Sigmoid colon (tissue), 4 donors: ENCODE measurements around the gene DDA1.

Experiments used
- CTCF ChIP-seq, 4 experiments: fragments of 450-650 bp in 3 of 4; fragments of 200-600 bp in 1 of 4; IDR thresholded peaks; one replicate each; pipeline ENCODE4 v1.5.1; 2016 to 2019; ENCODE audit warnings: antibody characterized with exemption in 4 of 4, mild to moderate bottlenecking in 3 of 4, moderate library complexity in 2 of 4
- POLR2A ChIP-seq, 2 donors: fragments of 450-650 bp; IDR thresholded peaks; one replicate each; pipeline ENCODE4 v1.6.1; 2016; ENCODE audit warnings: antibody characterized with exemption in 2 of 2, mild to moderate bottlenecking in 2 of 2, moderate library complexity in 2 of 2
- POLR2AphosphoS5 ChIP-seq, 4 donors: sonication (generic); formaldehyde crosslinking; IDR thresholded peaks; one replicate each; pipeline ENCODE4 v1.6.1; 2017; ENCODE audit warnings: antibody characterized with exemption in 4 of 4

GRCh38 chr19:17300992-17301619, 8.3 kb upstream of the DDA1 start:
- TF ChIP-seq POLR2AphosphoS5 (IDR thresholded peaks at IDR 0.05) = no peak
- no peak for TF ChIP-seq CTCF (IDR thresholded peaks at IDR 0.05)
- TF ChIP-seq POLR2A (IDR thresholded peaks at IDR 0.05) = no peak
